Middle frontal gyrus (tissue), 1 donor: ENCODE measurements around the gene CIRBP.

Experiments used
- DNase-seq: peaks from one replicate; pipeline ENCODE4 v3.0.0-alpha.2; 2015; ENCODE audit warnings: low spot score; ENCODE audit errors: extremely low spot score

Gene CIRBP

DNA sequence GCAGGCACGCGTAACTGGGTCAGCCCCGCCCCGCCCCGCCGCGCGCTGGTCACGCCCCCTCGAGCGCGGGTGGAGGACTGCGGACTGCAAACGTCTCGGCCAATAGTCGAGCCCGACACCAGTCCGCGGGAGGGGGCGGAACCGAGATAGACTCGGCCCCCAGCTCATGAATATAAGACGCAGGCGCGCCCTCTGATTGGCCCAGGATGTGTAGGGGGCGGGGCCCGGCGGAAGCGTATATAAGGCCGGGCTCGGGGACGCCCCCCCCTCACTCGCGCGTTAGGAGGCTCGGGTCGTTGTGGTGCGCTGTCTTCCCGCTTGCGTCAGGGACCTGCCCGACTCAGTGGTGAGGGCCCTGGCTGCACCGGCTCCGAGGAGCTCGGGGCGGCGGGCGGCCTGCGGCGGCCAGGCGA lies at the start of gene CIRBP:
CIRBP (plus strand) TSS at position 268 of the 413 bp plus-strand sequence. CDS start 1,602 bp downstream, outside the sequence.
- DNase-seq, result peak; percentile 97

GRCh38 chr19:1219786-1220476 lies 49.2 kb upstream of the CIRBP start:
- DNase-seq, result no peak

- no peak for DNase-seq
Observed at GRCh38 chr19:1220477-1220930, 48.6 kb upstream of the CIRBP start.

DNA sequence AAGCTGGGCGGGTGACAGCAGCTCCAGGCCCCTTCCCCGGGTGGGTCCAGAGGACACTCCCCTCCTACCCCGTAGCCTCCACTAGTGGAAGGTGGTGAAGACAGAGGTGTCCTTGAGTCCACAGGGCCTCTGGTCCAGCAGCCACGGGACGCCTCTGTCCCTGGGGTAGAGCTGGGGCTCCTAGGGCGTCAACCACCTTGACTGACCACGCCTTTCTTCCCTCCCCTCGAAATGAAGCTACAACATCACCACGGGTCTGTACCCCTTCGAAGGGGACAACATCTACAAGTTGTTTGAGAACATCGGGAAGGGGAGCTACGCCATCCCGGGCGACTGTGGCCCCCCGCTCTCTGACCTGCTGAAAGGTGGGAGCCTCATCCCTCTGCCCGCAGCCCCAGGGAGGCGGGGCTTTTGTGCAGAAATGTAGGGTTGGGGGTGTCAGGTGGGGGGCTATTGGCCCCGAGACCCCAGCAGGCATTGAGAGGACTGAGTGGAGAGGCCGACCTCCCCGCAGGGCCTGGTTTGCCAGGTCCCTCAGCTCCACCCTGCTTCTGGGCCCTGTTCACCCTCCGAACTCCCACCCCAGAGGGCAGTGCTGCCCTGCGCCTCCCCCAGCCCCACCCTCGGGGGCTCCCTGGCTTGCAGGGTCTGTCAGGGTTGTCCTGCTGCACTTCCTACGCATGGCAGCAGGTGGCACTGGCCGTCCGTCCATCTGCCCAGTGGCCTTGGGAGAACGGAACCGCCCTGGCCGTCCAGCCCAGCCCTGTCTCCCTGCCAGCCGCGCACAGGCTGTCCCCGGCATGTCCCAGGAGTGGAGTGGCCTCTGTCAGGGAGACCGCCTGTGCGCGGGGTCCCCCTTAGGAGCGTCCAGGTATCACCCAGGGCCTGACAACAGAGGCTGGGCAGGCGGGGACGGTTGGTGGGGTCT lies 47.9 kb upstream of the CIRBP start:
- no peak for DNase-seq

DNA sequence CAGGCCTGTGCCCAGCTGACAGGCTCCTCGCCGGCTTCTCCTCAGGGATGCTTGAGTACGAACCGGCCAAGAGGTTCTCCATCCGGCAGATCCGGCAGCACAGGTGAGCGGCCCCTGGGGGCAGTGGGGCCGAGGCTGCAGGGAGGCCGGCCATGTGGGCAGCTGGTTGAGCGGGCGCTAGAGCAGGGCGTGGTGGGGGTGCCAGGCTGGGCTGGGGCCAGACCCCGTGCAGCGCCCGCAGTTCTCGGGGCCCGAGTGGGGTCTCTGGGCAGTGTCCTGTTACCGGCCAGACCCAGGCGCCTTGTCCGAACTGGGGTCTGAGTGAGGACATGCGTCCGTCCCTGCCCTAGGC lies 47.3 kb upstream of the CIRBP start:
- DNase-seq, result no peak

DNA sequence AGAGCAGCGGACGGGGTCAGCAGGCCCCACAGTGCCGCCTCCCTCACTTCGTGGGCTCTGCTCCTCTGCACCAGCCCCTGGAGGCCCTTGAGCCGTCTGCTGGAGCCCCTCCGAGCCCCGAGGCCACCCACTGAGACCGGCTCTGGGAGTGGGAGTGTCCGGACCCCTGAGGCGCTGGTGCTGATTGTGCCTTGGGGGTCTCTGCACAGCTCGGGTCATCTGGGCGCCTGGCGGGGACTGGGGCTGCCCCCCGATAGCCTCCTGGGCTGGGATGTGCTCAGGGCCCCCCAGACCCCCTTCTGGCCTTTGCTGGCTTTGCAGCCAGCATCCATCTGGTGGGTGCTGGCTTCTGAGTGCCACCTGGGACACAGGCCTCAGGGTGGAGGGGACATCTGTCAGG lies 46.7 kb upstream of the CIRBP start:
- no peak for DNase-seq

DNA sequence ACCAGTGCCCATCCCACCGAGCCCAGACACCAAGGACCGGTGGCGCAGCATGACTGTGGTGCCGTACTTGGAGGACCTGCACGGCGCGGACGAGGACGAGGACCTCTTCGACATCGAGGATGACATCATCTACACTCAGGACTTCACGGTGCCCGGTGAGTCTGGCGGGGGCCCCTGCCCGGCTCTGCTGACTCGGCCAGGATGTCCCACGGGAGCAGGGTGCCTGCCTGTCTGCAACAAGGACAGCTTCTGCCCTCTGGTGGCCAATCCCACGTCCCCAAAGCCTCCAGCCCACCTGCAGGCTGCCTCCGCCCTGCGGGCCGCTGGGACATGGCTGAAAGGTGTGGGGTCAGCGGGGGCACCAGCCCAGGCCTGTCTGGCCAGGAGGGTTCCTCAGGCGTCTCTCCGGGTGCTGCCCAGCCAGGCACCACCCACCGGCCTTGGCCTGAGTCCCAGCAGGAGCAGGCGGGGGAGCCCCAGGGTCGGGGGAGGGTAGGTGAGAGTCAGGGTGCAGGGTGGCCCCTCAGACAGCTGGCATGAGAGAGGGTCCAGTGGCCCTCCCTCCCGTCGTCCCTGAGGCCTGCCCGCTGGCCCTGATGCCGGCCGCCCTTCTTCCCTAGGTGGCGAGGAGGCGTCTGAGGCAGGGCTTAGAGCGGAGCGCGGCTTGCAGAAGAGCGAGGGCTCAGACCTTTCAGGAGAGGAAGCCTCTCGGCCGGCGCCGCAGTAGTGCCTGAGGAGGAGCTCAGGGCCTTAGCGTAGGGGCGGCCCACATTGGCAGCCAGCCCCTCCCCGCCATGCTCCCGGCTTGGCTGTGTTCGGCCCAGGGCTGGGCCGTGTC lies 45.9 kb upstream of the CIRBP start:
- DNase-seq, result no peak

DNA sequence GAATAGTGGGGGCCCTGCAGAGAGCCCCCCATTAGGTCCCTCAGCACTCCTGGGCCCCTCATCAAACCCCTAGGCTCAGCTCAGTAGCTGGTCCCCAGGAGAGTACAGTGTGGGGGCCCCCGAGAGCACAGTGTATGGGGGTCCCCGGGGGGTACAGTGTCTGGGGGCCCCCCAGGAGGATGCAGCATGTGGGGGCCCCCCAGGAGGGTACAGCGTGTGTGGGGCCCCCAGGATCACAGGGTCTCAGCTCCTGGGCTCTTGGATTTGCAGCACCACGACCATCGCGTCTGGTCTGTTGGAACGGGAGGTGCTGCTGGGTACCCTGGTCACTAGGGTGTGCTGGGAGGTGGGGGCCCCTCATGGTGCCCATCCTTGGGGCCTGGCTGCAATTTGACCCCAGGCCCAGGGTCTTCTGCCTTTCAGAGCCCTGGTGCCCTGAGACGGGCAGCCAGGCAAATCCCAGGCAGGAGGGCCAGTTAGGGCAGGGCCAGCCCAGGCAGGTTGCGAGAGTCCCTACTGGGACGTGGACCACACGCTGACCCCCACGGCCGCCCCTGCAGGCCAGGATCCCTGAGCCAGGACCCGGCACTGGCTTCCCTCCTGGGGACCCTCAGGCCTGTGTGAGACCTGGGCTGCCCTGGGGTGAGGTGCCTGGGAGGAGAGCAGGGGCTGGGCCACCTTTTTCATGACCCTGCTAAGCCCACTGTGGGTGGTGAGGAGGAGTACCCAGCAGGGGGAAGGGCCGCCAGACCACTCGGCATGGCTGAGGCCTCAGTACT lies 44.9 kb upstream of the CIRBP start:
- no peak for DNase-seq

DNA sequence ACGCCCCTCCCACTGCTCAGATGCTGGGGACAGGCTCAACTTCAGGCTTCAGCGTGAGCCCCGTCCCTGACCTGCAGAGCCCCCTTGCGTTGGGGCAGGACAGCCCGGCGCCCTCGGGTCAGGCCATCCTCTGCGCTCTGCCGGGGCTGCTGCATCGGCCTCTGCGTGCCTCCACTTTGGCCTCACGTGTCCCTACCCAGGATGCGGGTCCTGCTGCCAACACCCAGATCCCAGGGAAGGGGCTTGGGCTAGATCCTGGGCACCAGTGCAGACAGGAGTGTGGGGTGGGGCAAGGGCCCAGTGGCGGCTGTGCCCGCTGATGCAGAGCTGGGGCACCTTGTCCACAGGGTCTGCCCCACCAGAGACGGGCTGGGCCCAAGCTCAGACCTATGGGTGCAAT lies 44.3 kb upstream of the CIRBP start:
- DNase-seq, result no peak

DNA sequence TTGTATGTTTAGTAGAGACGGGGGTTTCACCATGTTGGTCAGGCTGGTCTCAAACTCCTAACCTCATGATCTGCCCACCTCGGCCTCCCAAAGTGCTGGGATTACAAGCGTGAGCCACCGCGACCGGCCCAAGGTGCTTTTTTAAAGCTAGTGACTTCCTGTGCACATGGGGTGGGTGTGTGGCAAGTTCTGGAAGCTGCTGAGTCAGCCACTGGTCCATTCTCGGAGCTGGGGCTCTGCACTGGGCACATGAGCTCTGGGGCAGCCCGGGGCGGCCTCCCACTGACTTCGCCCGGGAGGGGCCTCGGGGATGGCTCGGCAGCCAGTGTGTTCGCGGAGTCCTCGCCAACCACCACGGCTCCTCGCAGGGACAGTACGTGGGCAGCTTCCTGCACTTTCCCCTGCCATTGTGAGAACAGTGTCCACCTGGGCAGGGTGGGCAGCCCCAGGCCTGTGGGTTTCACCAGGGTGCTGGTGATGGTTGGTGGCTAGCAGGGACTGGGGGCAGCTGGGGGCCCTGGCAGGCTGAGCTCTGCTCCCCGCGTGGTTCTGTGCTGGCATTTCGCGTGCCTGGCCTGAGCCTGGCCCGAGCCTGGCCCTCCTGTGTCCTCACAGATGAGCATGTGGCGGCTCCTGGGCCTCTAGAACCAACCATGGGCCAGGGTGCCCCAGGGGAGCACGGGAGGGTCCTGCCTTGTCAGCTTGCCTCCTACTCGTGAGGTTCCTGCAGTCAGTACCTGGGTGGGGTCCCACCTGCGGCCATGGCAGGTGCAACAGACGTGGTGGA lies 43.5 kb upstream of the CIRBP start:
- no peak for DNase-seq

DNA sequence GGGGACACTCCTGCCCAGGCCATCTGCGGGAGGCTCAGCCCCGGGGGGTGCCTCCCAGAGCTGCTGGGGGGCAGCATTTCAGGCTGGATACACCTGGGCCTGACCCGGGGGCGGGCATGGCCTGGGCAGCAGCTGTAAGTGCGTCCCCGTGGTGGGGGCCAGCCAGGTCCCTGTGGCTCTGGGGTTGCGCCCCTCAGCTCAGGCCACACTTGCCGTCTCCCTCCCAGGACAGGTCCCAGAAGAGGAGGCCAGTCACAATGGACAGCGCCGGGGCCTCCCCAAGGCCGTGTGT lies 43.0 kb upstream of the CIRBP start:
- DNase-seq, result no peak

- no peak for DNase-seq
Observed at GRCh38 chr19:1226522-1227303, 42.4 kb upstream of the CIRBP start.

- DNase-seq, result no peak
Observed at GRCh38 chr19:1227304-1228054, 41.7 kb upstream of the CIRBP start.

GRCh38 chr19:1228161-1228957 lies 40.8 kb upstream of the CIRBP start:
- no peak for DNase-seq

DNA sequence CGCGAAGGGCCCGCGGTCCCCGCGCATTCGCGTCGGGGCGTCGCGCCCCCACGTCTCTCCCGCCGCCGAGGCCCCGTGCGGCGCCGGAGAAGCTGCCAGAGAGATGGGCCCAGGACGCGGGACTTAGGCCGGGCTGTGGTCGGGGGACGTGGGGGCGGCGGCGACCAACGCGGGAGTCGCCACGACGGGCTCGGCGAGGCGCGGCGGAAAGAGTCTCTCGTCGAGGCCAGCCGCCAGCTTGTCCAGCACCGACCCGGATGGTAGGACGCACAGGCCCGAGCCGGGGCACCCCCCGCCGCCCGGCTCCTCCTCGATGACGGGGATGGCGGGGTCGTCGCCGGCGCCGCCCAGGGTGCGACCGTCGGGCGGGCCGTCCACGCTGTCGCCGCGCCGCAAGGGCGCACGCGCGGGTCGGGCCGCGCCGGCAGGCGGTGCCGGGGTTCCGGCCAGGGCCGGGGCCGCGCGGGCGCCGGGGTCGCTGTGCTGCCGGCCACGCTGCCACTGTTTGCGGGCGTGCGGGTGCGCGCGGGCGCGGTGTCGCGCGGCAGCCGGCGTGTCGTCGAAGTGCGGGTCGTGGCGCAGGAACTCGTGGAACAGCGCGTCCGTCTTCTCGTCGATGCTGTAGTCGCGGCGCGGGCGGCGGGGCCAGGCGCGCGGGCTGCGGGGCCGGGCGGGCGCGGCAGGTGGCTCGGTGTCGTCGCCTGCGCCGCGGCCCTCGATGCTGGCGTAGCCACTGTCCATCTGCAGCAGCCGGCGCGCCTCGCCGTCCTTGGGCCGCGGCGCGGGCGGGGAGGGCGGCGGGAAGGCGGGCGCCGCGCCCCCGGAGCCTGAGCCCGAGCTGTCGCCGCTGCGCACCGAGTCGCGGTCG lies 39.8 kb upstream of the CIRBP start:
- no peak for DNase-seq

DNA sequence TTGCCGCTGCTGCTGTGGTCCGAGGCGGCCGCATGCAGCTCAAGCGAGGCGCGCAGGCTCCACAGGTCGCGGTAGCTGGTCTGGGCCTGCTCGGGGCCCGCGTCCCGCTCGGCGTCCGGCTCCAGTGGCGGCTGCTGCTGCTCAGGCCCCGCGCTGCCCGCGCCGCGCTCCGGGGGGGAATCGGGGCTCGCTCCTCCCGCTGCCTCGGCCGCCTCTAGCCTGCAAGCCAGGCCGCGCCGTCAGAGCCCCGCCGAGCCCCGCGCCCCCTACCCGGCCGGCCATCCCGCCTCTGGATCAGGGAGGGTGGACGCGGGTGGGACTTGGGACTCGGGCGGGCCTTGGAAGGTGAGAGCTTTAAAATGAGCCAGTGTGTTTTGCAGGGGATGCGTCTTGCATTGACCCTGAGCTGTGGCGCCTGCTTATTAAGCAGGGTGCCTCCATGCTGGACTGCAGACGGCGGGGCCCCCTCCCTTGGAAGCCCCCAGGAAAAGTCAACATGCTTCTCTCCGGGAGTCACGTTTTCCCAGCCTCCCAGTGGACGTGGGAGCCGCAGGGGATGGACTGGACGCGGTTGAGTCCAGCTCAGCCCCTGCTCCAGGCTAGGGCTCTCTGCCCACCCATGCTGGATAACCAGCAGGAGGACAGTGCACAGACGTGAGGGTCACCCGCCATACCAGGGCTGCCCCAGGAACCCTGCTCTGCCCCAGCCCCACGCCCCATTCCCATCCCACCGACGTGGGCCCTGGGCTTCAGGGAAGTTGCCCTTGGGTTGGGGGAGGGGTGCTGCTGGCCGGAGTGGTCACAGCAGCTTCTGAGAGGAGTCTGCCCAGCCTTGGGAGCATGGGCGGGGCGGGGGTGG lies 39.0 kb upstream of the CIRBP start:
- DNase-seq, result no peak
